Suppressor macrophage treated with lipopolysaccharide for 4 hours (primary cell): ENCODE results near the gene FAM193B.
"Not testable (repeated sequence)": the region's sequence is repeated elsewhere in the genome, so short reads cannot be mapped to it uniquely, and the experiment has no call there.

Experiments used
- DNase-seq: peaks from one replicate; pipeline ENCODE4 v3.0.0-alpha.2; 2020

The FAM193B gene

DNA sequence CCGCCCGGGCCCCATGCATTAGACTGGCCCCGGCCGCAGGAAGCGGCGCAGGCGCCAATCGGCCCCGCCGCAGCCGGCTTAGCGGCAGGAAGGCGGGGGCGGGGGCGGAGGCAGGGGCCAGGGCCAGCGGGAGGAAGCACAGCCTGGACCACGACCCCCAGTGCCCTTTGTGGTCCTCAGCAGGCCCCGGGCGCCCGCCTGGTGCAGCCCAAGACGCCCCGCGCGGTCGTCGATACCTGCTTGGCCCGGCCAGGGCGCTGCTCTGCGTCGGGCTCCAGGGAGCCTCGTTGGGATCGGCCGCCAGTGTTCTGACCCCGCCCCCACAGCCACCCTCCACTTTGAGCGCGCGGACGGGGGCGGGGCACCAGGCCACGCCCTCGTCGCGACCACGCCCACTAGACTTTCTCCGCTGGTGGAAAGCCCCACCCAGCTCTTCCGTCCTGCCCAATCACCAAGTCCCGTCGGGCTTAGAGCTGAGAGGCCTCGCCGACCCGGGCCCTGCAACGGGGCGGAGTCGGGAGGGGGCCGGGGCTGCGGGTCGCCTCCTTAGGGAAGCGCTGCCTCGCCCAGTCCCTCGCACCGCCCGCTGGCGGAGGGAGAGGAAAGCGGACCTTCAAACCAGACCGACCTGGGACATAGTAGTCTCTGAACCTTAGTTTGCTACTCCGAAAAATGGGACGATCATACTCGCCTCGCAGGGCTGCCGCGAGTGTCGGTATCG, 56.9 kb downstream of the FAM193B start, which contains the start of gene PDLIM7:
Gene PDLIM7, minus strand, starts transcription at position 313 of the 721 bp plus-strand sequence. CDS start 1,092 bp downstream, outside the sequence.
- DNase-seq = peak; percentile 98

DNA sequence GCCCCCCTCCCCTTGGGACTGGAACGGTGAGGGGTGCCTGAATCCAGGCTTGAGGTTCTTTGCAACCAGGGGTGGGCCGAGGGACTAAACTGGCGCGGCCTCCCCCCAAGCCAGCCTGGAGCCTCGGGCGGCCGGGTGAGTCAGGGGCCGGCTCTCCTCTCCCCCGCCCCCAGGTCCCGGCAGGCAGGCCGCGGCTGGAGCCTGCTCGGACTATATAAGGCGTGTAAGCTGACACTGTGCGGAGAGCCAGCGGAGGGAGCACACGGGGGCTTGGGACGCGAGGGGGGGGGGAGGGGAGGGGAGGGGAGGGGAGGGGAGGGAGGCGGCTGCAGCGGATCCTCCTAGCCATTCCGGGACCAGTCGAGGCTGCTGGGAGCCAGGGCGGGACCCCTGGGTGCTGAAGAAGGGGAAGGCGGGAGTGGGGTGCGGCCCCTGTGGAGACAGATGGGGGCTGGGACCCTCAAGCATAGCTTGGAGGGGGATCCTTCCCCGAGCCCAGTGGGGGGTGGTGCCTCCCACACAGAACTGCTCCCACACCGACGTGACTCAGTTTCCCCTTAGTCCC, 57.6 kb downstream of the FAM193B start:
- peak; percentile 59 for DNase-seq

DNA sequence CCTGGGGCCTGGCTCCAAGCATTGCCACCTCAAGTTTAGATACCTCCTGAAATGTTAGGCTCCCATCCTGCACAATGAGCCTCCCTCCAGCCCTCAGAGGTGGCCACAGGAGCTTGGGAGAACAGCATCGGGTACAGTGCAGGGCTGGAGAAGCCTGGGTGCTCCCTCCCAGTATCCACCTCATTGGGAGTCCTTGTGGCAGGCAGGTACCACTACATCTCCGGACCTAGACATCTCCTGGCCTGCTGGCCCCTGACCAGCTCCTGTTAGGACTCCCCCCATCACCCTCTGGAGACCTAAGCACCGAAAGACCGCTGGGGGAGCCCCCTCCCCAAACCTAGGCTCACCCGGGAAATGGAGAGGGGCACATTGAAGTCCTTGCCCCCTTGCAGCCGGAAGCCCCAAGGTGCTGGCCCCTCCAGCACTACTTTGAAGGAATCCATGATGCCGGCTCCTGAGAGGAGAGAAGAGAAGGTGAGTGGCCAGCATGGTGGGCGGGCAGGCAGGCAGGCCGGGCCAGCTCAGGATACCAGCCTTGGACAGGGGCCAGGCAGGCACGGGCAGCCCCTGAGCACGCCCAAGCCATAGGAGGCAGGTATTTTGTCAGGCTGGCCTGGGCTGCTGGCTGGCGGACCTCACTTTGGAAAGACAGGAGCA, 58.2 kb downstream of the FAM193B start:
- DNase-seq = no peak

DNA sequence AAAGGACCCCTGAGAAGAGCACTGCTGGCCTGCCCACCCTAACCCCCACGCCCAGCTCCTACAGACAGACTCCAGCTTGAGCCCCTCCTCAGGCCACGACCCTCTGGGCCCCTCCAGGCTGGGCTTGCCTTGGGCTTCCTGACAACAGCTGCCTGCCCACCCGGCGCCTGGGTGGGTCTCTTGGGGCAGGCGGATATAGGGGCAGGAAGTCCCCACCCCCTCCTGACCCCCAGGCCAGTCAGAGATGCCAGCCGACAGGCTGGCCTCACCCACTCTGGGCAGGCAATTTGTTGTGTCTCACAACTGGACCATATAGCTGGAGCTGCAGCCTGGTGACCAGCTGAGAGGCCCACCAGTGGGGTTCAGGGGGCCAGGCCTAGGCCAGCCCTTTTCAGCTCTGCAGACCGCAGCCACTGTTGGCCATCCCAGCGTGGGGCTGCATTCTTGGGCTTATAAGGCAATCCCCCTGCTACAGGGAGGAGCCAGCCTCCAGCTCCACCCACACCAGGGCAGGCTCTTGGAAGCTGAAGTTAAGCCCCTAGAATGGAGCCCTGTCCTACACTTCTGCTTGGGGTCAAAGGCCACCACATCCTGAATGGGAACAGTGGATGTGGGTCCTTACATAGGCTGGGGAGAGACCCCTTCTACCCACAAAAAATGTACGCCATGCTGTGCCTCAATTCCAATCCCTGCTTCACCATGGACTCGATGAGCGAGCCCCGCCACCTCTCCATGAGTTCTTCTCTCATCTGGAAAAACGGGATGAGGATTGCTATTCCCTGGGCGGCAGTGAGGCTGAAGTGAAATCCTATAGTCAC, 58.9 kb downstream of the FAM193B start:
- no peak for DNase-seq

DNA sequence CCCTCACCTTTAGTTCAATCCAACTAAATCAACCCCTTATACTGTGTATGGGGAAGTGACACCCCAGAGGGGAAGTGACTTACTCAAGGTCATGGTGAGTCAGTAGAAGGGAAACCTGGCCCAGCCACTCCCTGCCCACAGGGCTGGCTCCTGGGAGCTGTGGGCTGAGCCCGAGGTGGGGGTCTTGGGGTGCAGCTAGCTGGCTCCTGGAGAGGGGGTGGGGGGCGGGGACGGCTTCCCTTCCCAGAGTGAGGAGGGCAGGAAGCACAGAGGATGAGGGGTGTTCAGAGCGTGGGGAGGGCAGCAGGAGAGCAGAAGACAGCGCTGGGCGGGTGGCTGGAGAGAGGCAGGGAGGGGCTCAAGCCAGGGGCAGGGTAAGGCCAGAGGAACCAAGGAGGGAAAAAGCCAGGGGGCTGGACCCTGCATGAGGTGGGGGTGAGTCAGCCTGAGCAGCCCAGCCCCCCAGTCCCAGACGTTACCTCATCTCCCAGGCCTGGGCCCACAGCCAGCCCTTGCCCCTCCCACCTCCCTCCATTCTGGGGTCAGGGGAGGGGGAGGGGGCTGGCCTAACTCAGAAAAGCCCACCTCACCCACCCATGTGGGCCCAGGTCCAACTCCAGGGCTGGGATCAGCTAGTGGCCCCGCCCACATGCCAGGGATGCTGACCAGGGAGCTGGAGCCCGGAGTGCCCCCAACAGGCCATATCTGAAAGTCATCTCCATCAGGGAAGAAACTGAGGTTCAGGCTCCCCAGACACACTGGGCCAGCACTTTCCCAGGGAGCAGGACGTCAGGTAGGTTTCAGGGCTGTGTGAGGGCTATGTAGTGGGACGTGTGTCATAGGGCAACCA, 59.8 kb downstream of the FAM193B start:
- peak; percentile 86 for DNase-seq

DNA sequence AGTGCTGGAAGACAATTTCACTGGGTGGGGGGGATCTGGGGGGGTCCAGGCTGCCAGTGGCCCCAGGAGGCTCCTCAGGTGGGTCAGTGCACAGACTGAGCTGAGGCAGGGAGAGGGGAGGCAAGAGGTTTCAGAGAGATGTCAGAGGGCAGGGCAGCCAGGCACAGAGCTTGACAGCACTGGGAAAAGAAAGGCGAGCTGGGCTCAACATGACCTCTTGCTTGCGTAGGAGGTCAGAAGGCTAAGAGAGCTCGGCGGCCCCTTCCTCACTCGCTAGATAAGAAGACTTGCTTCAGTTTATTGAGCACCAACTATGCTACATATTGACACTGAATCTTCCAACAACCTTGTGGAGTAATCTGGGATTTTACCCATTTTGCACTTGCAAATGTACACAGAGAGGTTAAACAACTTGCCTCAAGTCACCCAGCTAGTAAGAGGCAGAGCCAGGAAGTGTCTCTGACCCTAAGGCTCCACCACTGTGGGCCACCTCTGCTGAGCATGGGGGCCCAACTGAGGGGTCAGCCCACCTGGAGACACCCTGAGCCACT, 60.5 kb downstream of the FAM193B start:
- peak; percentile 65 for DNase-seq

DNA sequence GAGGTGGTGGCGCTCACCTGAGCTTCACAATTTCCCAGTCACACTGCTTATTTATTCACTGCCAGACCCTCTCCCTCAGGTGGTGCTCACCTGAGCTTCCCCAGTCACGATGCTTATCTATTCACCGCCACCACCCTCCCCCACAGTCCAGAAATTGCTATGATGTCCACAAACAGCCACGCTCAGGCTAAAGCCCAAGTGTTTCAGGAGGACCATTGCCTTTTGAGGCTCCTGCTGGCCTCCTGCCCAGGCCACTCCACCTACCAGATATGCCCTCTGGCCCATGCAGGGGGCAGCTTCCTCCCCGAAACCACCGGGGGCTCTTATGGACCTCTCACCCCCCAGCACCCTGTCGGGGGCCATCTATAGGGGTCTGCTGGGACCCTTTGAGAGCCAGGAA, 61.5 kb downstream of the FAM193B start:
- DNase-seq = no peak

DNA sequence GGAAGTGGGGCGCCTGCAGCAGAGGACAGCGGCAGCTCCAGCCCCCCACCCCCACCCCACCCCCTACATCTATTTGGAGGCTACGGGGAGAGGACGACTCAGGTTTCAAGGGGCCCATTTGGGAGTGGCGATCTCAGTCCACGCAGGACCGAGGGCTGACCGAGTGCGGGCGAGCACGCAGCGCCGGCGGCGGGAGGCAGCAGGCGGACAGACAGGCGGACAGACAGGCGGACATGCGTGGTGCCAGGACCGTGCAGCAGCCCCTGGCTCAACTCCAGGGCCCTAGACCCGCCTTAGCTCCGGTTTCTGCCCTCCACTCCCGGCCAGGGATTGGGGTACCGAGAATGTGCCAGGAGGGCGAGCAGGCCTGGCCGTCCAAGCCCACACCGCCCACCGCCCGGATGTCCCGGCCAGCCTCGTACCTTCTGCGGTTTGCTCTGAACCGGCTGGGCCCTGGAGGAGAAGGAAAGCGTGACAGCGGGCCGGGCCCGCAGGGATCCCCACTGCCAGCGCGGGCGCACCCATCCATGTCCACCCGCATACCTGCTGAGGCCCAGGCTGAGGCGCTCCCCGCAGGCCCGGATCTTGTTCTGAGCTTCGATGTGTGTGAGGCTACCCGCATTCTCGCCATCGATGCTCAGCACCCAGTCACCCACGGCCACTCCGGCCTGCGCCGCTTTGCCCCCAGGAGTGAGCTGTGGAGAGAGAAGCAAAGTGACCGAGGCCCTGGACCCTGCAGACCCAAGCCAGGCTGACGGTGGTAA, 62.2 kb downstream of the FAM193B start:
- DNase-seq = no peak

DNA sequence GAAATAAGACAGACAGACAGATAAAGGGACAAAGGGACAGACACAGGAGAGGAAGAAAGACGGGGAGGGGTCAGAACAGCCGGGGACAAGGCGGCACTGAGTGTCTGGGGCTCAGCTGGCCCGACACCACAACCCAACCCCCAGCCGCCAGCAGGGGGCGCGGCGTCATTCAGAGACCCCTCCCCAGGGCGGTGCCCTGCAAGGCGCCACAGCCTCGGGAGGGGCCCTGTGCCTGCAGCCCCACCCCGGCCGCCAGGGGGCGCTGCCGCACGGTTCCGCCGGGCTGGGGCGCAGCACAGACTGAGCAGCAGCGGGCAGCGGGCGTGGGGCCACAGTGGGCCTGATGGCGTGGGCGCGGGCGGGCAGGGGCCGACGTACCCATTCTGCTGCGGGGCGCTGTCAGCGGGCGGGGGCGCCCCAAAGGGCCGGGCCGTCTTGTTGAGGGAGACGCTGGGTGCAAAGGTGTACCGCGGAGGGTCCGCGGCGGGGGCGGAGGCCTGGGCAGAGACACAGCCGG, 62.9 kb downstream of the FAM193B start:
- no peak for DNase-seq

DNA sequence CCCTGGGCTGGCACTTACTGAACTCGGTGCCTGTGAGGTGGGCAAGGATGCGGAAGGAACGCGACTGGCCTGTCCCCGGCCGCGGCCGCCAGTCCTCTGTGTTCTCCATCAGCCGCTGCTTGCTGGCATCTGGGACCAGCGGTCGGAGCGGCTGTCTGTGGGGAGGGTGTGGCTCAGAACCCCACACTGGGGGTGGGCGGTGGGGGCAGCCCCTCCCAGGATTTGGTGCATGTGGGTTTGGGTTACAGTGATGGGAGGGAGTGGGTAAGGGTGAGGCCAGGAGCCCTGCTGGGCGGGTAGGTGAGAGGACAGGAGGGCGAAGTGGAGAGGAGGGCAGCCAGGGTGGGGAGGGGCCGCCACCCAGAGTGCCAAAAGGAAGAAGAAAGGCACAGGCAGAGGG, 63.4 kb downstream of the FAM193B start:
- DNase-seq = no peak

DNA sequence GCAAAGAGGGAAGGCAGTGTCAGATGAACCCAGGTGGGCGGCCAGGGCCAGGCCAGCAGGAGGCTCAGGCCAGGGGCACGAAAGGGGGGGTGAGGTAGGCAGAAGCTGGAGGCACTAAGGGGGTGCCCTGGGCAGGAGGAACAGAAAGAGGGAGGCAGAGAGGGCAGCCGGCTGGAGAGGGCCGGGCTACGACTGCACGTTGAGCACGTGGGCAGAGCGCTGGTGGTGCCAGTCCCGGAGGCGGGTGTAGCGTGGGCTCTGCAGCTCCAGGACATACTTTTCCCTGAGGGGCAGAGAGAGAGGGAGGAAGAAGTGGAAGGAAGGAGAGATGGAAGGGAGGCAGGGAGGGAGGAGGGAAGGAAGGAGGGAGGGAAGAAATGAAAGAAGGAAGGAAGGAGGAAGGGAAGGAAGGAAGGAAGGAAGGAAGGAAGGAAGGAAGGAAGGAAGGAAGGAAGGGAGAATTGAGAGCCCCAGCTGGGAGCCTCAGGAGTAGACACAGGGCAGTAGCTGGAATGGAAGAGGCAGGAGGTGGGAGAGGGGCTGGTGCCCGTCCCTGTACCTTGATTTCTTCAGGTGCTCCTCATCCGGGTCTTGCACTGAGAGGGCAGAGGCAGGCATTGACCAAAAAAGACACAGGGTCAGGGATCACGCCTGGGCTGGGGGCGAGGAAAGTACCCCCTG, 63.9 kb downstream of the FAM193B start:
- DNase-seq = no peak

DNA sequence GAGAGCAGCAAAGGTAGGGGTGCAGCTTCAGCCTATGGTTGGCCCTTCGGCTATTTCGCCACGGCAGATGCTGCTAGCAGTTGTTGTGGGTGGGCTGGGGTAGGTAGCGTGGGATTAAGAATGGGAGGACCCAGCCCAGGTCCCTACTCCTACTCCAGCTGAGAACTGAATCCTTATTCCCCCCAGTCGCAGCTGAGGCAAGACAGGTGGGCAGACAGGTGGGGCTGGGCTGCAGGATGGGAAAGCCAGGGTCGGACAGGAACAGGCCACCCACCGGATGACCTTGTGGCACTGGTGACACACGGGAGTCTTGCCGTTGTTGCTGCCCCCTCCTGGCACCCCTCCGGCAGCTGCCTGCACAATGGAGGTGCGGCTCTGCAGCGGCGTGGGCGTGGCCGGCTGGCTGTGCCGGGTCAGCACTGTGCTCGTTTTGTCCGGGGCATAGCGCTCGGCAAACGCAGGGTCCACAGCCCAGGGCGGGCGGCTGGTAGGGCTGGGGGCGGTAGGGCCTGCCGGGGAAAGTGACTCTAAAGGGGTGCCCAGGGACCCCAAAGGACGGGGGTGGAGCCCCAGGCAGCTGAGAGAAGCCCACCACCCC, 65.1 kb downstream of the FAM193B start:
- DNase-seq = no peak

DNA sequence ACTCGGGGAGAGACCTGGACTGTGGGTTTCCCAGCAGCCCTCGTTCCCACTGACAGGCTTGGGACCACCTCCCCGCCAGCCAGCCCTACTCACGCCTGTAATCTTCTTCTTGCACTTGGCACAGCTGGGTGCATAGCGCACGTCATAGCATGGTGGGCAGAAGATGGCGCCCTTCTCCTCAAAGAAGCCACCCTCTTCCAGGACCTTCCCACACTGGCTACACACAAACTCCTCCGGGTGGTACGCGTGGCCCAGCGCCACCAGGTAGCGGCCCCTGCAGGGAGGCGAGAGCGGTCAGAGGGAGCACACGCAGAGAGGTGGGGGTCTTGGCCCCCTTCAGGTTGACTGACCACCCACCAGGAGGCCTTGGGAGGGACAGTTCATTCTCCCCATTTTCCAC, 66.4 kb downstream of the FAM193B start:
- DNase-seq = no peak

DNA sequence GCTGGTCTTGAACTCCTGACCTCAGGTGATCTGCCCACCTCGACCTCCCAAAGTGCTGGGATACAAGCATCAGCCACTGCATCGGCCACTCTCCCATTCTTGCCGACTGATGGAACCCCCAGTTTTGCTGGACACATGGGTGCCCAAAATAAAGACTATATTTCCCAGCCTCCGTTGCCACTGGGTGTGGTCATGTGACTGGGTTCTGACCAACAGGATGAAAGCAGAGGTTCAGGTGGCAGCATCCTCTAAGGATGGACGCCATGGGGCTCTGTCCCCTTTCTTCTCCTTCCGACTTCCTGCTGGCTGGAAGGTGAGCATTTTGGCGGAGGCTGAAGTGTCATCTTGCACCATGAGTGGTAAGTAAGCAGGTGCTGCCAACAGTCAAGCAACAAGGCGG, 67.2 kb downstream of the FAM193B start:
- no peak for DNase-seq

DNA sequence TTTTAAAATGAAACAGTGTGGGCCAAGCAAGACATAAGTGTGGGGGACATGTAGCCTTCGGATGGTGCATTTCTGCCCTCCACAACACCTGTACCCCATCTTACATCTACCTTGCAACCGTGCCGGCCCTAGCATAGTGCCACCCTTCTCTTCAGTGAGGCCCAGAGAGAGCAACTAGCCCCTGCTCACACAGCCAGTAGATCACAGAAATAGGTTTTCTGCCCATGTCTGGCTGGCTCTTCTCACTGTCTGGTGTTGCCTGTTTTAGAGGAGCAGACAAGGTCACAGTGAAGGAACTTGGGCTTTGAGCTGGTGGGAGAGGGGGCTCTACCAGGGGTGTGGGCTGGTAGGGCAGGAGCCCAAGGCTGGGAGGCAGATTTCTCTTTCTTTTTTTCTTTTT, 68.1 kb downstream of the FAM193B start:
- DNase-seq = no peak

DNA sequence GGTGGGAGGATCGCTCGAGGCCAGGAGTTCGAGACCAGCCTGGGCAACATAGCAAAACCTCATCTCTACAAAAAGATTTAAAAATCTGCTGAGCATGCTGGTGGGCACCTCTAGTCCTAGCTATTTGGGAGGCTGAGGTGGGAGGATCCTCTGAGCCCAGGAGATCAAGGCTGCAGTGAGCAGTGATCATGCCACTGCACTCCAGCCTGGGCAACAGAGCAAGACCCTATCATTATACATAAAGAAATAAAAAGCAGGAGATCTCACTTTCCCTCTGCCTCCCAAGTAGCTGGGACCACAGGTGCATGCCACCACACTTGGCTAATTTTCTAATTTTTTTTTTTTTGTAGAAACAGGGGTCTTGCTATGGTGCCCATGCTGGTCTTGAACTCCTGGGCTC, 68.6 kb downstream of the FAM193B start:
- not testable (repeated sequence) for DNase-seq

DNA sequence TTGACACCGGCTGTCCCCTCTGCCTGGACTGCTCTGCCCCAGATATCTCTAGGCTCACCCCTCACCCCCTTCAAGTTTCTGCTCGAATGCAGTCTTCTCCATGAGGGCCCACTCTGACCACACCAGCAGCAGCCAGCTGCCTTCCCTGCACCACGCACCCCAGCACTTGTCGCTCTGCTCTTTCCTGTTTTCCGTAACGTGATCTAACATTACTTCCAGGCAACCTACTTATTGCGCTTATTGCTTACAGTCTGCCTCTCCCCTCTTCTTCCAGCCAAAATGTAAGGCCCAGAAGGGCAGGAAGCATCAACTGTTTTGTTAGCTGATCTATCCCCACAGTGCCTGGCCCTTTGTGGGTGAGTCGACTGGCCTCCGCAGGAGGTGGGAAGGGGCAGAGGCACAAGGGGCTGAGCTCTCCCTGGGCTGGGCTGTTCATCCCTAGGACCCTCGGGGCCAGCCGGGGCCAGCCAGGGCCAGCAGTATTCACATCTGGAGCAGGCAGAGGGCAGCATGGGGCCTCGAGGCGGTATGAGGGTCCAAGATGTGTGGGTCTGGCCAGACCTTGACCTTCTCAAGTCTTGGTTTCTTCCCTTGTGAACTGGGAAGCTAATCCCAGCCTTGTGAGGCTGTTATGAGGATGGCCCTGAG, 69.3 kb downstream of the FAM193B start:
- DNase-seq = no peak

DNA sequence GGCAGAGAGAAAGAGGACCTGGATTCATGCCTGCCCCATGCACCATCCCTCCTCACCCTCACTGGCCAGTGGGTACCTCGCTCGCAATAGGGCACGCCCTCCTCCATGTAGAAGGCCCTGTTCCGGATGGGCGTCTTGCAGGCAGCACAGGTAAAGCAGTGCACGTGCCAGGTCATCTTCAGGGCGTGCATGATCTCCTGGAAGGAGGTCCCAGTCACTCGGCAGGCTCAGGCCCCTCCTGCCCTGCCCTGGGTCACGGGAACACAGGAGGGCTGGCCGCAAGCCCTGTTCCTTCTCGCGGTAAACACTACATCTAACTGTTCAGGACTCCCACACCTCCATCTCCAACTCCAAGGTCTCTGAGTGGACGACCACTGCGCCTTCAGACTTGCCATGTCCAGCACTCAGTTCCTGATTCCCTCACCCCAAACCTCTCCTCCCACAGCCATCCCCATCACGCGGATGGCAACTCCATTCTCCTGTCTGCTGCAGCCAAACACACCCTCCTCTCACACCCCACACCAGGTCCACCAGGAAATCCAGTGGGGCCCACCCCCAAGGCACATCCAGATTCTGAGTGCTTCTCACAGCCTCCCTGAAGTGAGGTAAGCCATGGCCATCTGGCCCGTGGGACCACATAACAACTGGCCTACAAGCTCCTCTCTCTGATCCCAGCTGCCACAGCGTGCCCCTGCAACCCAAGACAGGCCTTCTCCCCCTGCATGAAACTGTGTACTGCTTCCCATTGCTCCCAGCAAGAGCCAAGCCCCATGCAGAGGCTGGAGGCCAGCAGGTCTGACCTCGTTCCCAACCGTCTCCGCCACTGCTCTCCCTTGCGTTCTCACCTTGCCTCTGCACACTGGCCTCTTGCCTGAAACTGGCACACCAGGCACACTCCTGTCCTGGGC, 70.1 kb downstream of the FAM193B start:
- DNase-seq = no peak
